OCI-LY3 (cell line): Measurements from ENCODE around the gene ZBED1.

Experiments used
- H2AFZ ChIP-seq: fragments of 200-600, 300-600 bp; shearing (Covaris generic); 2 replicates; pipeline ENCODE4 v1.6.0; 2014; ENCODE audit warnings: antibody characterized with exemption, low read depth, low read length
- H3K27ac ChIP-seq: fragments of 200-600, 300-600 bp; sonication (generic); 2 replicates; pipeline ENCODE4 v1.5.1; 2014; ENCODE audit warnings: mild to moderate bottlenecking, low read length, moderate library complexity, mixed read lengths
- H3K27me3 ChIP-seq: fragments of 200-600, 300-600 bp; sonication (generic); 2 replicates; pipeline ENCODE4 v1.6.1; 2014; ENCODE audit warnings: low read depth, low read length, mixed read lengths
- H3K36me3 ChIP-seq: fragments of 200-600, 300-600 bp; sonication (generic); replicated peaks from 2 replicates; pipeline ENCODE3; 2014; ENCODE audit warnings: low read depth, low read length, mixed read lengths
- H3K4me1 ChIP-seq: fragments of 300-600, 200-600 bp; sonication (generic); 2 replicates; pipeline ENCODE4 v1.6.1; 2014; ENCODE audit warnings: low read length, mixed read lengths
- H3K4me2 ChIP-seq: fragments of 200-600, 300-600 bp; sonication (generic); 2 replicates; pipeline ENCODE4 v1.6.1; 2014; ENCODE audit warnings: low read length, mixed read lengths
- H3K4me3 ChIP-seq: fragments of 300-600, 200-600 bp; sonication (generic); 2 replicates; pipeline ENCODE4 v1.5.1; 2014; ENCODE audit warnings: antibody characterized with exemption, mild to moderate bottlenecking, low read length, moderate library complexity
- H3K79me2 ChIP-seq: fragments of 300-600, 200-600 bp; shearing (Covaris generic); 2 replicates; pipeline ENCODE4 v1.6.1; 2014; ENCODE audit warnings: mild to moderate bottlenecking, low read length, mixed read lengths
- H3K9ac ChIP-seq: fragments of 300-600, 200-600 bp; shearing (Covaris generic); 2 replicates; pipeline ENCODE4 v1.6.0; 2014; ENCODE audit warnings: mild to moderate bottlenecking, low read length, moderate library complexity
- H3K9me3 ChIP-seq: fragments of 200-600, 300-600 bp; shearing (Covaris generic); 2 replicates; pipeline ENCODE4 v1.6.1; 2014; ENCODE audit warnings: low read length, mixed read lengths; ENCODE audit not compliant: insufficient read depth
- H4K20me1 ChIP-seq: fragments of 200-600, 300-600 bp; sonication (generic); 2 replicates; pipeline ENCODE4 v1.6.1; 2016; ENCODE audit warnings: low read length, mixed read lengths; ENCODE audit not compliant: insufficient read depth
- CTCF ChIP-seq: fragments of 200-600, 300-600 bp; sonication (generic); IDR thresholded peaks from 2 replicates; pipeline ENCODE4 v1.5.1; 2014; ENCODE audit warnings: antibody characterized with exemption, low read length, low read depth
- EZH2phosphoT487 ChIP-seq: fragments of 200-600 bp; shearing (Covaris generic); IDR thresholded peaks from 2 replicates; pipeline ENCODE4 v1.6.1; 2018; ENCODE audit warnings: antibody characterized with exemption, mixed run types, low read depth

ZBED1 gene

GRCh38 chrX:2469196-2469685 is 31.5 kb downstream of the ZBED1 start:
- H3K4me3 ChIP-seq, result no peak overlapping the region
- H3K4me2 ChIP-seq, result no peak overlapping the region
- H3K9me3 ChIP-seq, result no peaks in the 10 kb centered on the region
- H3K27ac ChIP-seq, result no peak overlapping the region
- H3K27me3 ChIP-seq, result no peaks in the 10 kb centered on the region
- H3K9ac ChIP-seq, result no peak overlapping the region
- H3K36me3 ChIP-seq, result peaks cover 18% of the 10 kb centered on the region
- no peak for TF ChIP-seq EZH2phosphoT487
- TF ChIP-seq CTCF, result no peak
- no peaks in the 10 kb centered on the region for H3K4me1 ChIP-seq
- no peak overlapping the region for H2AFZ ChIP-seq
- peaks cover 72% of the 10 kb centered on the region for H4K20me1 ChIP-seq
- peaks cover 91% of the 10 kb centered on the region for H3K79me2 ChIP-seq

GRCh38 chrX:2468261-2469195 is 32.2 kb downstream of the ZBED1 start:
- H3K9me3 ChIP-seq, result no peaks in the 10 kb centered on the region
- H3K9ac ChIP-seq, result no peak overlapping the region
- no peak overlapping the region for H3K4me3 ChIP-seq
- peaks cover 73% of the 10 kb centered on the region for H4K20me1 ChIP-seq
- H3K36me3 ChIP-seq, result peaks cover 18% of the 10 kb centered on the region
- no peaks in the 10 kb centered on the region for H3K4me1 ChIP-seq
- H3K27me3 ChIP-seq, result no peaks in the 10 kb centered on the region
- TF ChIP-seq EZH2phosphoT487 (no peak), CTCF (no peak)
- H3K27ac ChIP-seq, result no peak overlapping the region
- H3K4me2 ChIP-seq, result no peak overlapping the region
- peaks cover 91% of the 10 kb centered on the region for H3K79me2 ChIP-seq
- no peak overlapping the region for H2AFZ ChIP-seq

- Histone ChIP-seq H3K9ac (no peak overlapping the region), H3K79me2 (peaks cover 89% of the 10 kb centered on the region), H2AFZ (no peak overlapping the region), H3K4me1 (no peaks in the 10 kb centered on the region), H3K9me3 (no peaks in the 10 kb centered on the region), H3K36me3 (peaks cover 18% of the 10 kb centered on the region), H4K20me1 (peaks cover 73% of the 10 kb centered on the region), H3K27me3 (no peaks in the 10 kb centered on the region), H3K4me3 (no peak overlapping the region), H3K27ac (no peak overlapping the region), H3K4me2 (no peak overlapping the region)
- TF ChIP-seq EZH2phosphoT487 (no peak), CTCF (no peak)
These were observed 33.7 kb downstream of the ZBED1 start for GRCh38 chrX:2466876-2467656.

- Histone ChIP-seq H3K9ac (no peak overlapping the region), H4K20me1 (peaks cover 66% of the 10 kb centered on the region), H3K27me3 (no peaks in the 10 kb centered on the region), H3K4me2 (no peak overlapping the region), H3K79me2 (peaks cover 81% of the 10 kb centered on the region), H3K27ac (no peak overlapping the region), H3K4me1 (no peaks in the 10 kb centered on the region), H2AFZ (no peak overlapping the region), H3K4me3 (no peak overlapping the region), H3K9me3 (no peaks in the 10 kb centered on the region), H3K36me3 (peaks cover 4% of the 10 kb centered on the region)
- TF ChIP-seq CTCF (no peak), EZH2phosphoT487 (no peak)
These were observed 36.1 kb downstream of the ZBED1 start for GRCh38 chrX:2464677-2465166.
